Measurements from ENCODE around the gene PPP4R1. TPM values are rescaled to one million over a fixed set of nuclear protein-coding genes. Genes with fewer than 3 reads are reported as not detected.
A peak's percentile ranks its signal among the peaks of the same experiment; 100 is the strongest.
"Not testable (repeated sequence)": the region's sequence is repeated elsewhere in the genome, so short reads cannot be mapped to it uniquely, and the experiment has no call there.

PPP4R1 gene
- total RNA-seq, 1 experiment from 2014 or later = 85.8 TPM

DNA sequence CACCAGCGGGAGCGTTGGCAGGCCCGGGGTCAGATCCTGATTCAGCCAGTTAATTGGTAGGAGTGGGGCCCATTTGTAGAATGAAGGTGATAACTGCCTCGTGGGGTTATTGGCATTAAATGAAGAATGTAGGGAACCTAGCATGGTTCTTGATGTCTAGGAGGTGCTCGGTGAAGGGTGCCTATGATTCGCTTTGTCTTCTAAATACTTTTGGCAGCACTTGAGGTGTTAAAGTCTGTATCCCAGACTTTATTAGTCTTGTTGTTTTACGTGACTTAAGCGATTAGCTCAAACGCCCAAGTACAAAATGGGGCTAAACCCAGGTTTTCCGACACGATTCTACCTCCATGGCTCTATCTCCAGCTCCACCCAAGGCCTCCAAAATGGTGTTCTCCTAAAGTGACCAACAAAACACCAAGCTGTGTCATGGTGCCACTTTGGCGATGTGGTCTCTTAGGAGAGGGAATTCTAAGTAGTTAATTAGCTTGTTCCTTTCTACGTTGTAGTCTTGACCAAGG, 980 bp upstream of the PPP4R1 start:
- Histone ChIP-seq H3K36me3 (replicated peaks; ENCODE audit: control insufficient read depth, insufficient read depth, low read length) (peaks cover 5% of the 10 kb centered on the region), H3K27me3 (ENCODE audit: control insufficient read depth, insufficient read depth, low read length) (no peaks in the 10 kb centered on the region), H3K4me3 (ENCODE audit: insufficient read depth, low read depth, low read length) (peak overlapping the region; percentile 85)
- DNase-seq = no peak

DNA sequence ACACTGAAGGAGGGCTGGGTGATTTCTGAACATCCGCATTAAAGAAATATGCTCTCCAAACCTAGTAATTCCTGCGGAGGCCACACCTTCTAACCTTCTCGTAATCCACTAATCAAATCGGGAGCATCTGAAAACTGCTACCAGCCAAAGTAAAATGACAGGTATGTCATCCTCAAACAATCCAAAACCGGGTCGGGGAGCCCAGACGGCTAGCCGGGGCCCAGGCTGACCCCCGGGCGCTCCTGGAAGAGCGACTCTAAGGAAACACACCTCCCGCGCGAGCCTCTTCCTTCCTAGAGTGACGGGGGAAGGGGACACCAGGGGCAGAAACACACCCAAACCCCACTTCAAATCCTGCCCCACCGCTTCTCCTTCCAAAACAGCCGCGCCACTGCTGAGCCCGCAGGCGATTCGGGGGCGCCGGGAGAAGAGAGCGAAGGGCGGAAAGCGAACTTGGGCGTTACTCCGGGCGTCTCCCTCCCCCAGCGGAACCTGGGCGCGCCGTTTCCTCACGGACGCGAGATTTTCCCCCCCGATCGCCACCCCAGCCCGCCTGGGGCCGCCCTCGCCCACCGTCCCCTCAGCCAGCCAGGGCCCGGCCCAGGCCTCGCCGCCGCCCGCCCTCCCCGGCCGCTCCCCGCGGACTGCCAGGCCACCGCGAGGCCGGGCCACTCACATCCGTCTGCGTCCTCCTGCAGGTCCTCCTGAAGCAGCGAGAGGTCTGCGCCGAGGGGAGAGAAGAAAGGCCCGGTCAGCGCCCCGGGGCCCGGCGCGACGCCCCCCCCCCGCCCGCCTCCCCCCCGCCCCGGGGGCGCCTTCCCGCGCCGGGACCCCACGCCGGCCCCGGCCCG, 584 bp downstream of the PPP4R1 start:
- DNase-seq = peak; percentile 80
- Histone ChIP-seq H3K27me3 (ENCODE audit: control insufficient read depth, insufficient read depth, low read length) (no peaks in the 10 kb centered on the region), H3K36me3 (replicated peaks; ENCODE audit: control insufficient read depth, insufficient read depth, low read length) (peaks cover 5% of the 10 kb centered on the region), H3K4me3 (ENCODE audit: insufficient read depth, low read depth, low read length) (peak overlapping the region; percentile 85)

DNA sequence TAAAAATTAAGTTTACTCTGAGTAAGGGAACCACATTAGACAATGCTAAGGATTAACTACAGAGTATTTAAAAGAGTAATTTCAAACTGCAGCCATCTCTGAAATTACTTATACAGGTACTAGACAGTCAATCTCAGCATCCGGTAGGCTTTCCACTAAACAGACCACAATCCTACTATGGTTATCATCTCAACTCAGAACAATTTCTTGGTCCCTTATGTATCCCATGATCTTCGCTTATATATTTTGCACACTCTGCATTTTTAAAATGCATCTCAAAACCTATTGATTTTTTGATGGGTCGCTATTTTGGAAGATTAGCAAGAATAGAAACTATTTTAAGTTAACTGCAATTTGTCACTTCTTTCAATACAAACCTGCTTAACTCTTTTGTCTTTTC, 1.4 kb downstream of the PPP4R1 start:
- Histone ChIP-seq H3K4me3 (ENCODE audit: insufficient read depth, low read depth, low read length) (peak overlapping the region; percentile 85; the same call in 1 of the 2 replicates), H3K36me3 (replicated peaks; ENCODE audit: control insufficient read depth, insufficient read depth, low read length) (peaks cover 5% of the 10 kb centered on the region), H3K27me3 (ENCODE audit: control insufficient read depth, insufficient read depth, low read length) (no peaks in the 10 kb centered on the region)
- no peak for DNase-seq

DNA sequence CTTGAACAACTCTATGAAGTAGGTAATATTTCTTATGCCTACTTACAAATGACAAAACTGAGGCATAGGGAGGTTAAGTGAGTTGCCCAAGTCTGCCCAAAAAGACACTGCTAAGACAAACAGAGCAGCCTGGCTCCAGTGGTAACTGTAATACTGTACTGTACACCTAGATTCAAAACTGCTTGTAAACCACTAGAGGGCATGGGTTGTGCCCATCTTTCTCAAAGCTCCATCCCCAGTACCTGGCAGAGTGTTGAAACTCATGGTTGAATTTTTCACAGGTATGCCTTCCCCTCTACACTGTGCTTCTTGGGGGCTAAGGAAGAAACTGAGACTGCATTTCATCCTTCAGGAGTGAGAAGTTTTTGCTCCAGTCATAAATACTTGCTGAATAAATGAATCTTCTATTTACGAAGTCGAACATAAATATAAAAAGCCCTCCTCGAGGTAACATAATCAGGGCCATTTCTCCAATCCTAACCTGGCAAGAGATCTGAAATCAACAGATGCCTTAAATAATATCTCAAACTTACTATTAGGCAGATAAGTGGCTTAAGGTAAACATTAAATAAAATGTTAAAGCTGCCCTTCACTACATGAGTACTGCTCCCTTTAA, 2.0 kb downstream of the PPP4R1 start:
- H3K4me3 ChIP-seq (ENCODE audit: insufficient read depth, low read depth, low read length) = no peak overlapping the region
- H3K36me3 ChIP-seq (replicated peaks; ENCODE audit: control insufficient read depth, insufficient read depth, low read length) = peaks cover 5% of the 10 kb centered on the region
- DNase-seq = peak; percentile 34
- H3K27me3 ChIP-seq (ENCODE audit: control insufficient read depth, insufficient read depth, low read length) = no peaks in the 10 kb centered on the region

DNA sequence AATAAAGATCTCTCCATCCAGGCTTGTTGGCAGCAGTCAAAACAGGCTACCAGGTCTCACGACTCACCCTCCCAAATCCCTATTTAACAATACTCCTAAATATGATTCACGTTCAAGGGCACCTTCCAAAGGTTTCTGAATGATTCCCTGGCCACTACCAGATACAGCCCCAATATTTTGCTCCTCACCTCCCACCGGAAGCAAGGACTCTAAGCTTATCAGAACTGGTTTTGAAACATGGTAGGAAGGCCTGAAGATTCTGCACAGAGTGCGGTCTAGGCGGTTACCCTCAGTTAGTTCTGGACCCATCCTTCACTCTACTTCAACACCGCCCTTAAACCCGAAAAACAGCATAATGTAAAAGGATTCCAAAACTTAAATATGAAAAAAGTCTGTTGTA, 5.2 kb downstream of the PPP4R1 start:
- Histone ChIP-seq H3K36me3 (replicated peaks; ENCODE audit: control insufficient read depth, insufficient read depth, low read length) (peaks cover 5% of the 10 kb centered on the region), H3K27me3 (ENCODE audit: control insufficient read depth, insufficient read depth, low read length) (no peaks in the 10 kb centered on the region), H3K4me3 (ENCODE audit: insufficient read depth, low read depth, low read length) (no peak overlapping the region)
- no peak for DNase-seq

DNA sequence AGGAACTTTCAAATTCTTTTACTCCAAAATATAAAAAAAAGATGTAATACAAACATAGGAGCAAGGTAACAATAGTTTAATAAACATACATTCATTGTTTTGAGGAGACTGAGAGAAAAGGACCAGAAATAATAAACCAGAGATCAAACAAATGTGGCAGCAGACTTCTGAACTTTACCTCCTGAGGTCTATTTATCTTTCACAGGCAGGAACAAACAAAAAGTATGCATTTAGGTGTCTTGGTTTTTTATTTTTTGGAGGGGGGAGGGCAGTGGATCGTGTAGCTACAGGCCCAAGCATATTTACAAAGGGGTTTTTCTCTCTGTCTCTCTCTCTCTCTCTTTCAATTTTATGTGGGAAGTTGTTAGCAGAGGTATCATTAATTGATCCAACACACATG, 5.6 kb downstream of the PPP4R1 start:
- H3K4me3 ChIP-seq (ENCODE audit: insufficient read depth, low read depth, low read length) = no peak overlapping the region
- no peaks in the 10 kb centered on the region for H3K27me3 ChIP-seq (ENCODE audit: control insufficient read depth, insufficient read depth, low read length)
- DNase-seq = no peak
- peaks cover 5% of the 10 kb centered on the region for H3K36me3 ChIP-seq (replicated peaks; ENCODE audit: control insufficient read depth, insufficient read depth, low read length)

DNA sequence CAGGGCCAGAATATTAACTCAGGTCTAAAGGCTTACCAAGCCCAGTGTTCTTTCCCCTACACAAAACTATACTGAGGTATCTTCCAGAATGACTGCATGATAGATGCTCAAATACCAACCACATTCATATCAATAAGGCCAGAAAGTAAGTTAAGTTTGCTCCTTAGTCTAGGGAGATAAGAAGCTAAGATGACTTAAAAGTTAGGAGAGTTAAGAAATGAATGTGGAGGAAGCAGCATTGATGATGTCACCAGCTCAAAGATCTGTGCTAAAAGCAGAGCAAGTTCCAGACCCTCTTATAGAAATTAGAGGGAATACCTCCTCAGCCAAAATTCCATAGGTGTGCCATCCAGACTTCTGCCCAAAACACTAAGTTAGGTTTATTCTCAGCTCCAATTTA, 6.1 kb downstream of the PPP4R1 start:
- no peak overlapping the region for H3K4me3 ChIP-seq (ENCODE audit: insufficient read depth, low read depth, low read length)
- DNase-seq = no peak
- H3K36me3 ChIP-seq (replicated peaks; ENCODE audit: control insufficient read depth, insufficient read depth, low read length) = peaks cover 5% of the 10 kb centered on the region
- H3K27me3 ChIP-seq (ENCODE audit: control insufficient read depth, insufficient read depth, low read length) = no peaks in the 10 kb centered on the region

DNA sequence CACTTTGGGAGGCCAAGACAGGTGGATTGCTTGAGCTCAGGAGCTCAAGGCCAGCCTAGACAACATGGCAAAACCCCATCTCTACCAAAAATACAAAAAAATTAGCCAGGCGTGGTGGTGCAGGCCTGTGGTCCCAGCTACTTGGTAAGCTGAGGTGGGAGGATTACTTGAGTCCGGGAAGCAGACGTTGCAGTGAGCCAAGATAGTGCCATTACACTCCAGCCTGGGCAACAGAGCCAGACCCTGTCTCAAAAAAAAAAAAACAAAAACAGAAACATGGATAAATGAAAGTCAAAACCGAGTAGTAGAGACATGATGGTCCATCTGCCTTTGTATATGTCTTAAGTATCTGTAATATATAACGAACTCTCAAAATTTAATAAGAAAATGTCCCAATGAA, 7.2 kb downstream of the PPP4R1 start:
- not testable (repeated sequence) for H3K27me3 ChIP-seq (ENCODE audit: control insufficient read depth, insufficient read depth, low read length); H3K36me3 ChIP-seq (replicated peaks; ENCODE audit: control insufficient read depth, insufficient read depth, low read length); H3K4me3 ChIP-seq (ENCODE audit: insufficient read depth, low read depth, low read length); DNase-seq

DNA sequence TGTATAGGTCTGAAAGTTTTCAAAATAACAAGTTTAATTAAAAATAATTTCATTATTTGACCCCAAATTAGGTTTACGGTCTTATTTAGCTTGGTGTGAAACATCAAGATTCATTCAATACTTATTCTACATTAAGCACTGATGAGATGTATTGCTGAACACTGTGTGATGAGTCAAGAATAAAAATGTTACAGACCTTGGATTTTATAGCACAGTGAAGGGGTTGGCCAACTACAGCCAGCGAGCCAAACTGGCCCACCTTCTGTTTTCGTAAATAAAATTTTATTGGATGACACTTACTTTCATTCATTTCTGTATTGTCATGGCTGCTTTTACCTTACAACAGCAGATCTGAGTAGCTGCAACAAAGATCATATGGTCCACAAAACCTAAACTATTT, 8.3 kb downstream of the PPP4R1 start:
- Histone ChIP-seq H3K4me3 (ENCODE audit: insufficient read depth, low read depth, low read length) (no peak overlapping the region), H3K36me3 (replicated peaks; ENCODE audit: control insufficient read depth, insufficient read depth, low read length) (peaks cover 3% of the 10 kb centered on the region), H3K27me3 (ENCODE audit: control insufficient read depth, insufficient read depth, low read length) (no peaks in the 10 kb centered on the region)
- DNase-seq = no peak

DNA sequence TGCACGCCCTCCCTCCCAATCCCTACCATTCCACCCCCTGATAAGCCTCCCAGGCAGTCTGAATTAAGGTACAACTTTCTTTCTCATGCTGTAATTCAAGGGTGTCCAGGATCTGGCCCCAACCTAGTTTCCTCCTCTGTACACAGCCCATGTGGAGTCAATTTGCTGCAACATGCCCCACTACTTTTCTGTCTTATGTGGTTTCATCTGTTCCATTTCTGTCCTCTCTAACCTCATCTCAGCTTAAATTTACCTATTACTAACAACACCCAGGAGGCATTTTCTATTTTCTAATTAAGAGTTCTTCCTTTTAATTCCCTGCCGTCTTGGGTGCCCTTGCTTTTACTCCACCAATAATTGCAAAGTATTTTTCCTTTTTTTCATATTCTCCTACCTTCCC, 10.0 kb downstream of the PPP4R1 start:
- H3K36me3 ChIP-seq (replicated peaks; ENCODE audit: control insufficient read depth, insufficient read depth, low read length) = no peaks in the 10 kb centered on the region
- no peaks in the 10 kb centered on the region for H3K27me3 ChIP-seq (ENCODE audit: control insufficient read depth, insufficient read depth, low read length)
- H3K4me3 ChIP-seq (ENCODE audit: insufficient read depth, low read depth, low read length) = no peak overlapping the region
- no peak for DNase-seq

DNA sequence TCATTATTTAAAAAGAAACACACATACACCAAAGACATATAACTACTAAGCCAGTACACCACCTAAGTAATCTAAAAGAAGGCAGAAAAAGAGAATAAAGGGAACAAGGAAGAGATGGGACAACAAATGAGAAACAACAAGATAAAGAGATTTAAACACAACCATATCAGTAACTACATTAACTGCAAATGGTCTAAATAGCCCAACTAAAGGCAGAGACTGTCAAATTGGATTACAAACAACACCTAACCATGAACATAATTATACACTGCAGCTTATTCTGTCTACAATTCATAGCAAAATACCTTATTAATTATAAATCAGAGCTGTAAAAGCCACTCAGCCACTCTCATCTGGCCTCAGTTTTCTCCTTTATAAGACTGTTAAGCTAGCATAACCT, 15.0 kb downstream of the PPP4R1 start:
- H3K36me3 ChIP-seq (replicated peaks; ENCODE audit: control insufficient read depth, insufficient read depth, low read length) = no peaks in the 10 kb centered on the region
- no peak overlapping the region for H3K4me3 ChIP-seq (ENCODE audit: insufficient read depth, low read depth, low read length)
- DNase-seq = no peak
- H3K27me3 ChIP-seq (ENCODE audit: control insufficient read depth, insufficient read depth, low read length) = no peaks in the 10 kb centered on the region

DNA sequence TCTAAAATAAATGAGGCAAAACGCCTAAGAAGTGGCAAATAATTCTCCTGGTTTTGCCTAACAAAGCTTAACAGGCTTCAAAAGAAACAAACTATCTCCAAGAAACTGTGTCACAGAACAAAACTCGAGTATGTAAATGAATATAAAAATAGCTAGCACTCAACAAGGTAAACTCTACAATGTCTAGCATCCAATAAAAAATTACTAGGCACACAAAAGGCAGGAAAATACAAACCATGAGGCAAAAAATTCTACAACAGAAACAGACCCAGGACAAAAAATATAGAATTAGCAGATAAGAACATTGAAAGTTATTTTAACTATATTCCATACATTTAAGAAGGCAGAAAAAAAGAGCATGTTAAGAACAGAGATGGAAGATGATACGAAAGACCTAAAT, 16.8 kb downstream of the PPP4R1 start:
- no peaks in the 10 kb centered on the region for H3K36me3 ChIP-seq (replicated peaks; ENCODE audit: control insufficient read depth, insufficient read depth, low read length)
- H3K4me3 ChIP-seq (ENCODE audit: insufficient read depth, low read depth, low read length) = no peak overlapping the region
- no peaks in the 10 kb centered on the region for H3K27me3 ChIP-seq (ENCODE audit: control insufficient read depth, insufficient read depth, low read length)
- no peak for DNase-seq

DNA sequence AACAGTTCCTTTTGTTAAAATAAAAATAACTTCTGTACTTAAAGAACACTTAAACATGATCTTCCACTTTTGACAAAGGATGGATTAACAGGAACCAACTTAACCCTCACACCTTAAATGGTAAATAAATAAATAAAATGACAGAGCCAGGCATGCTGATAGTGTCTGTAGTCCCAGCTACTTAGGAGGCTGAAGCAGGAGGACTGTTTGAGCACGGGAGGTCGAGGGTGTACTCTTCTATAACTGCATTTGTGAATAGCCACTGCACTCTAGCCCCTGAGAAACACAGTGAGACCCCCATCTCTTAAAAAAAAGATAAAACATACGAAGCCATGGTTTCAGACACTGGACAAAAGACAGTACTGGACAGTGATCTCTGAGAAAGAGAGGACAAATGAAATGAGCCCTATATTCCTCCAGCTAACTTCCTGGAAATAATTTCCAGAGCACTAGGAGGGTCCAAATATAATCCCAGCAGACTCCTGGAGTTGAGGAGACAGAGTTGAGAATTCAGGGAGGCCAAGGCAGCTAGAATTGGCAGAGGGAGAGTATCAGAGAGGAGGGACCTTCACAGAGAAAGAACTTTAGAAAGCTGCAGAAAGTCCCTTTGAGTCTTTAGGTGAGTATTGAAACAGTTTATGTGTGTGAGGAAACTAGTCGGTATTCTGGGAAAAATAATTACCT, 17.4 kb downstream of the PPP4R1 start:
- H3K4me3 ChIP-seq (ENCODE audit: insufficient read depth, low read depth, low read length) = no peak overlapping the region
- no peaks in the 10 kb centered on the region for H3K36me3 ChIP-seq (replicated peaks; ENCODE audit: control insufficient read depth, insufficient read depth, low read length)
- DNase-seq = no peak
- no peaks in the 10 kb centered on the region for H3K27me3 ChIP-seq (ENCODE audit: control insufficient read depth, insufficient read depth, low read length)

DNA sequence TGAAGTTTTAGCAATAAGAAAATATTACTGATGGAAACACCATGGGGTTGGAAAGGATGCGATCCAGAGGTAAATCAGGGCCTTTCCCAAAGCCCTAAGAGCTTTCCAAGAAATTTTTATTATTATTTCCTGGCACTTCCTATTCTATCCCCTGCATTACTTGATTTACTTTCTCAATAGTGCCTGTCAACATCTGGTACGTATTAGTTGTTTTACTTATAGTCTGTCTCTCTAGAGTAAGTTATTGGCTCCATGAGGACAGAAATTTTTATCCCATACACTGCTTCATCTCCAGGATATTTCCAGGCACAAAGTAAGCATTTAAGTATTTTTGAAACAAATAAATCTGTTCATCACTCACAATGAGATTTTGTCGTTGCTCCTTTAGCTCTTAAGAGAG, 18.1 kb downstream of the PPP4R1 start:
- no peak for DNase-seq
- Histone ChIP-seq H3K27me3 (ENCODE audit: control insufficient read depth, insufficient read depth, low read length) (no peaks in the 10 kb centered on the region), H3K4me3 (ENCODE audit: insufficient read depth, low read depth, low read length) (no peak overlapping the region), H3K36me3 (replicated peaks; ENCODE audit: control insufficient read depth, insufficient read depth, low read length) (no peaks in the 10 kb centered on the region)
